HG03280 (cell line): ENCODE measurements around the gene PLA2G1B.

ENCODE experiments used
- ATAC-seq: cut with Tn5 transposase; IDR thresholded peaks from one replicate; pipeline ENCODE4 v1.9.1; 2021; ENCODE audit warnings: mild to moderate bottlenecking, moderate library complexity; ENCODE audit not compliant: unreplicated experiment

PLA2G1B gene

GRCh38 chr12:120327593-120327992, at the start of gene PLA2G1B:
Gene PLA2G1B (minus strand): TSS chr12:120327779. CDS start chr12:120327753, 26 bp downstream.
- ATAC-seq = no peak

DNA sequence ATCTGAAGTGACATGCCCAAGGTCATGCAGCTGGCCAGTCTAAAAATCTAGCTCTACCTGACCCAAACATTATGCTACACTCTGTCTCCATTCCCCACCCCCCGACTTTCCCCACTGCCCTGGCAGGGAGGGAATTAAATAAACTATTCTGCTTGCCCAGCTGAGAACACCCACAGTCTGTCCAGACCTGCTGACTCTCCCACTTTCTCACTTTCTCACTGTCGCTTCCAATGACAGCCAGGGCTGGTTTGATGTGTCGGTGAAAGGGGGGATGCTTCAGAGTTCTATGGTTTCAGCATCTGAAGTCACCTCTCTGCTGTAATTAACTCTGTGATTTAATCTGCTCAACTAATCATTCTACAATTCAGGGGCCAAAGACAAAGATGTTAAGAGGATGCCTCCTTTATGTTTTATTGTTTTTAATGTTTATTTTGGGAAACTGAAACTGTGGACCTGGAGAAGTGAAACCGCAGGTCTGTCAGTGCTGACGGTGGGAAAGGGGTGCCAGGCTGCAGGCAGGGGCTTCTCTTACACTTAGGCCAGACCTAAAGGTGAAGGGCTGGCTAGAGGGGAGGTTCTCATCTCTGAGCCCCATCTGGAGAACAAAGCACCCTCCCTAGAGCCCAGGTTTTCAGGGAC, 49.5 kb upstream of the PLA2G1B start:
- no peak for ATAC-seq

- ATAC-seq = no peak
These were observed 48.8 kb upstream of the PLA2G1B start for GRCh38 chr12:120376416-120376815.

DNA sequence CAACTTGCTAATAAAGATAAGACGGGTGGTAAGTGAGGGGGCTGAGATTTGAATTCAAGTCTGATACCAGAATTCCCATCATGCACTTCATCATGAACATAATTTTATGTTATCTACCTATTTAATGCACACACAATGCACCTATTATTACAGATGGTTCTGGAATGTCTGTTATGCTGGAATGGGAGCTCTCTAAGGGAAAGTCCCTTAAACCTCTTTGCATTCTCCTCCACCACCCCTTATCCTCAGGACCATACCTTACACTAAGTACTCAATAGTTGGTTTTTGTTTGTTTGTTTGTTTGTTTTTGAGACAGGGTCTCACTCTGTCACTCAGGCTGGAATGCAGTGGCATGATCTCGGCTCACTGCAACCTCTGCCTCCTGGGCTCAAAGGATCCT, 48.4 kb upstream of the PLA2G1B start:
- no peak for ATAC-seq

DNA sequence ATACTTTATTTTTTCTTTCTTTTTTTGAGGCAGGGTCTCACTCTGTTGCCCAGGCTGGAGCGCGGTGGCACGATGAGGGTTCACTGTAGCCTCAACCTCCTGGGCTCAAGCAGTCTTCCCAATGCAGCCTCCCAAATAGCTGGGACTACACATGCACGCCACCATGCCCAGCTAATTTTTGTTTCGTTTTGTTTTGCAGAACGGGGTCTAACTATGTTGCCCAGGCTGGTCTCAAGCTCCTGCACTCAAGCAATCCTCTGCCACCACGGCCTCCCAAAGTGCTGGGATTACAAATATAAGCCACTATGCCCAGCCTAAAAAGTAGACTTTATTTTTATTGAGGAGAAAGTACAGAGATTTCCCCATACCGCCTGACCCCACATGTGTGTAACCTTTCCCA, 46.1 kb upstream of the PLA2G1B start:
- no peak for ATAC-seq

- no peak for ATAC-seq
These were observed 43.0 kb upstream of the PLA2G1B start for GRCh38 chr12:120370343-120371243.

GRCh38 chr12:120369603-120370342, 42.2 kb upstream of the PLA2G1B start:
- no peak for ATAC-seq

DNA sequence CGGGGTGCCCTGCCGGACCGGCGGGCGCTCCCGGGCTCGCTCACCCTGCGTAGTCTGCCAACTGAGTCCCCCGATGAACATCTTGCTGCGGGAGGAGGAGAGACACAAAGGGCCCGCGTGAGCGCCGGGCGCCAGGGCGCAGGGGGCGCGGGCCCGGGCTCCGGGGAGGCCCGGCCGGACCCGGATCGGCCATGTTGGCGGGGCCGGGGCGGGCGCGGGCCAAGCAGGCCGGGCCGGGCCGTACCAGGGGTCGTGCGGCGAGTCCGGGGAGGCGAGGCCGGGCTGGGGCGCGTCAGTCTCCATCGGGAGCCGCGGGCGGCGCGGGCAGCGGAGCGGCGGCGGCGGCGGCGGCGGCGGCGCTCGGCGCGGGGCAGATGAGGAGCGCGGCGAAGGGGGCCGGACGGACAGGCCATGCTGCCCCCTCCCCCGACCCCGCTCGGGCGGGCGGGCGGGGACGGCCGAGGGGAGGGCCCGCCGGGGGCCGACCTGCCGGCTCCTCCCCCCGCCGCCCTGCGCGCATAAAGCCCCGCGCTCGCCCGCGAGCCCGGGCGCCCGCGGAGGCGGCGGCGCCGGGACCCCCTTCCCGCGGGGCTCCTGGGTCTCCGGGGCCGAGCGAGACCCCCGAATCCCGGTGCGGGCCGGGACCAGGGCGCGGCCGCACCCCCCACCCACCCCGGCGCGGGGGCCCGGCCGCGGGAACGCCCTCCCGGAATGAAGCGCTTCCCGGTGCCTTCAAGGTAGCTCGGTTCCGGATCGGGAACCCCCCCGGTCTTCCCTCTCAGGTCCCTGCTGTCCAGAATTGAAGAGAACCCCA, 41.4 kb upstream of the PLA2G1B start, which contains the start of gene MSI1:
Gene MSI1 (minus strand): TSS at position 376 of the 814 bp plus-strand sequence. CDS start 73 bp downstream, at position 303.
- ATAC-seq = no peak

DNA sequence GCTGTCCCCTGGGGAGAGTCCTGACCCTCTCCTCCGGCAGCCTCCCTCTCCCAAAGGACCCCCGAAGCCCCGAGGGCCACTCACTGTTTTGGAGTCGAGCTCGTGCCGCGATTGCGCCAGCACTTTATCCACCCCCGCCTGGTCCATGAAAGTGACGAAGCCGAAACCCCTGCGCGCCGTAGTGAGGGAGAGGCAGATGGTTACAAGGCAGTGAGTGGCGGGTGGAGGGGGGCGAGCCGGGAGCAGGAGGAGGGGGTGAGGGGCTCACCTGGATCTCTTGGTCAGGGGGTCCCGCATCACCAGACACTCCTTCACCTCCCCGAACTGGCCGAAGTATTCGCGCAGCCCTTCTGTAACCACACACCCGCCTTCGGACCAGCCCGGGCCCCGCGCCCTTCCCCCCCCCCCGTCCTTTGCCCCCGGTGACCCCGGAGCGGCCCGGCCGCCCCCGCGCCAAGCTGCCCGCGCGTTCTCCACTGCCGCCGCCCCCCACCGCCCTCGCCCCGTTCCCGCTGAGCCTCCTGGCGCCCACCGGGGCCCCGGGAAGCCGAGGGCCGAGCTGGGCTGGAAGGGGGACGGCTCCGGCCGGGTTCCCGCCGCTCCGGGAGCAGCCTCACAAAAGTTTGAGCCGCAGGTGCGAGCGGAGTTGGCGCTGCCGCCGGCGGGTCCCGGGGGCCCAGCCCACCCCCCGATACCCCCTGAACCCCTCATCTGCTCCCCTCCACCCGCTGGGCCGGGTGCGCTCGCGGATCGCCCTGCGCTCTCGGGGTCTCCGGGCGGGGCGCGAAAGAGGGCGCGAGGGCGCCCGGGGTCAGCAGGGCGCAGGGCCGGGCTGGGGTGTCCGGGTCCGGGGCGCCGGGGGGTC, 40.6 kb upstream of the PLA2G1B start:
- ATAC-seq = no peak

DNA sequence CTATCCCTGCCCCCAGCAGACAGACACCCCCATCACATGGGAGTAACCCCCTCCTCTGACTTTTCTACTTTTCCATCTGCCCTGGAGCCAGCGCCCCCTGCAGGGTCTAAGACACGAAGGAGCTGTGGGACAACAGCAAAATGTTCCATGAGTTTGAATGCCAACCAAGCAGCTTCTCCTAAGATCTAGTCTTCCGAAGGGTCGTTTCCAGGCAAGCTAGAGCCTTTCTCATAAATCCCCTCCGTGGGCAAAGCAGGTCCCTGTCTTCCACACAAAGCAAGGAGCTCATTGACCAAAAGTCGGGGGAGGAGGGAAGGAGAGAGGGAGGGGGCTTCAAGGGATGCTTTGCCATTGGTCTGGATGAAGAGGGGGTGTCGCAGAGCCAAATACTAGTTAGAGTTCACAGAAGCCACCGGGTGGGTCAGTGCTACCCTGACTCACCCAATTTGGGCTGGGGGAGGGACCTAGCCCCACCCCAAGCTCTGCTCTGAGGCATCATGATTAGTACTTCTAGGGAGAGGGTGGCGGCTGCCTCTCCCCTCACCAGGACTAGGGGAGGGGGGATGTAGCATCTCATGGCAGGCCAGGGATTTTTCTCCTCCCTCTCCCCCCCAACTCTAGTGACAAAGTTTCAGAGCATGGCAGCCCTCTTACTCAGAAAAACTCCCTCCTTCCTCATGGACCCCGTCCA, 39.8 kb upstream of the PLA2G1B start:
- no peak for ATAC-seq

- ATAC-seq = no peak
These were observed 39.3 kb upstream of the PLA2G1B start for GRCh38 chr12:120366845-120367232.

DNA sequence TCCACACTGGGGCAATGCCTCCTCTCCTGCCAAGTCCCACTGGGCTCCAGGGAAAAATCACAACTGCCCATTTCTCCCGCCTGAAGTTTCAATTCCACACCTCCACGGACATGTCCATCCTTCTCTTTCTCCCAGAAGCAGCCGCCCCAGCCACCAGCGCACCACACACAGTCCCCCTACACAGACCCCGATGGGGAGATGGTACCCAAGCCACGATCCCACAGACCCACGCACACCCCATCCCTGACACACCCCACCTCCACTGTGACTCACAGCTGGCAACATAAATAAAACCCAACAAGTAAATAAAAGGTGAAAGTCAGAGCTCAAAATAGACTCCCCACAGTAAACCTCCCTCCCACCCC, 38.7 kb upstream of the PLA2G1B start:
- no peak for ATAC-seq

GRCh38 chr12:120365675-120366340, 38.2 kb upstream of the PLA2G1B start:
- ATAC-seq = no peak

GRCh38 chr12:120364487-120364886, 36.9 kb upstream of the PLA2G1B start:
- ATAC-seq = no peak

DNA sequence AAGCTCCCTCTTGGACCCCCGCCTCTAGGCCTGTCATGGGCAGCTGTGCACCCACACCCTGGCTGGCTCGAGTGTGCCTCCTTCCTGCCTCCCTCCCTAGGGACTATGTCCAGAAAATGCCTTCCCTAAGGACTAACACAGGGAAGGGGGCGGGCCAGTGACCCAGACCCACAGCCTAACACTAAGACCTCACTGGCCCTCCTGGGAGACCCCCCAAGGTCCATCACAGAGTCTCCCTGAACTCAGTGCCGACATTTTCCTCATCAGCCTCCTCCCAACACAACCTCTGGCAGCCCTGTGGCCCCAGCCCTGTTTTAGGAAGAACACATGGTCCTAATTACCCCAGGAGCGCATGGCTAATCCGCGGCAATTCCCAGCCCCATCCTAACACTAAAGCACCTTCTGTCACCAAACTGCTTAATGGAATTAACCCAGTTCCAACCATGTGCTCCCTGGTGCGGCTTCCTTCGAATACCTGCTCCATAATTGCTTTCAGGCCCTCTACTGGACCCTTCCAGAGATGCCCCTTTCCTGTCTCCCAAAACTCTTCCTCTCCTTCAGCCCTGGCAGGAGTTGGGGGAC, 35.8 kb upstream of the PLA2G1B start:
- ATAC-seq = no peak

DNA sequence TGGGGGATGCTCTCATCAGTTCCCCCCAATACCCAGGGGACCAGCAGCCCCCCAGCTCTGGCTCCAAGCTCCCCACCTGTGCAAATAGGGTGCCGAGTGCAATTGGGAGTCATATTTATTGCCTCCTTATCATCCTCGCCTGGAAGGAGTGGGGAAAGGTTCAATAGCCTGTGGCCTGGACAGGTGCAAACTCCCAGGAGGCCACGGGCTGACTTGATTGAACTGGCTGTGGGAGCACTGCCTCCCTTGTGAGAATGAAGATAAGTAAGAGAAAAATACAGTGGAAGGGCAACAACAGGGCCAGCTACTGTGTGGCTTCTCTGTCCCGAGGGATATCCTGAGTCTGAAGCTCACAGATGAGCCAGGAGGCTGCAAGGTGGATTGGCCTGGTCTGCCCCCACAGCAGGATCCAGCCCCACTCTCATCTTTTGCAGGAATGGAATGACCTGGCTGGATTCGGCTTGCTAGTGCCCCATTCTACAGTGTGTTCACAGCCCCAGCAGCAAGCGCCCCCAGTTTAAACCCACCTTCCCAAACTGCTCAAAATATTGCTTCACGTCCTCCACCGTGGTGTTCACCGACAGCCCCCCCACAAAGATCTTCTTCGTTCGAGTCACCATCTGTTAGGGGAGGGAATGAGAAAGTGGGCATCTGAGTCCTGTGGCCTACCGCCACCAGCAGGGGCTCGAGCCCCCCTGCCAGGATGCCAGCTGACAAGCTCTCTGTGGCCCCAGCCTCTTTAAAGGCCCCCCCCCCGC, 35.1 kb upstream of the PLA2G1B start:
- ATAC-seq = no peak

DNA sequence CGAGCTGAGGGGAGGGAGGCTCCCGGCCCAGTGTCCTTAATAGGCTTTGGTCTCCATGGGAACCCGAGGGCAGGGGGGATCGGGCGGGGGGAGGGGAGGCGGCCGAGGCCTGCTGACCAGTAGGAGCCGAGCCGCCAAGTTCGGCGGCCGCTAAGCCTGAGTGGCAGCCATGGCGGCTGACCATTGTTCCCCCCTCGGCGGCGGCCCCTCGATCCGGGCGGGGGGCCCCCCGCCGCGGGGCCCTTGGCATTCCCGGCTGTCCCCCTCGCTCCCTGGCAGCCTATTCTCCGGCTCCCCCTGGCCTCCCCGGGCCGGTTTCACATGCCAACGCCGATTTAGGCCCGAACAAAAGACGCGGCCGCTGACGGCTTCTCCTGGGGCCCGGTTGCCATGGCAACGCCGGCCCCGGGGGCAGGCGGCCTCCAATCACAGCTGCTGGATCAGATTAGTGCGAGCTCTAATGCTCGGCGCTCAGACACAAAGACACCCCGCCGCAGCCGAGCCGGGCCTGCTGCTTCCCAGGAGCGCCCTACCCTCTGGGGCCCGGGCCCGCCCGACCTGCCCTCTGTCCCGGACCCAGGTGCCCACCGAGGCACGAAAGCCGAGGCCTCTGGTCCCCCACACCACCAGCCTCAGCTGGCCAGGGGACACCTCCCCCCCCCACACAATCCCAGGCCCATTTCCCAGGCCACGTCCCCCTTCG, 34.1 kb upstream of the PLA2G1B start:
- ATAC-seq = no peak
